Measurements from ENCODE around the gene GGCT.
"Not testable (repeated sequence)": the region's sequence is repeated elsewhere in the genome, so short reads cannot be mapped to it uniquely, and the experiment has no call there.

DNA sequence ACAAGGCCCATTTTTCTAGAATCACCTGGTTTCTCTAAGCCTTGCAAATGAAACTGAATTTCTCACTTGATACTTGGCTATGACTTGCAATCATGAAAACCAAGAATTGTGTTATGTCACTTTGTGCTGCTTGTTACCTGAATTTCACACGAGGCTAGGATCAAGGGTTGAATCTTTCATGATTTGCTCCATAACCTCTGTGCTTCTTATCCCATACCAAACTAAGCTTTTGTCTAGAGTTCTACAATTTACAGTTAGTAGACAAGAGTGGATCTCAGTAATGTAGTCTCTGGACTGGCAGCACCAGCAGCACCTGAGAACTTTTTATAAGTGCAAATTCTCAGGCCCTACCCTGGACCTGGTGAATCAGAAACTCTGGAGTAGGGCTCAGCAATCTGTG is 22.7 kb upstream of the GGCT start:
- TF ChIP-seq, protein P1, sequence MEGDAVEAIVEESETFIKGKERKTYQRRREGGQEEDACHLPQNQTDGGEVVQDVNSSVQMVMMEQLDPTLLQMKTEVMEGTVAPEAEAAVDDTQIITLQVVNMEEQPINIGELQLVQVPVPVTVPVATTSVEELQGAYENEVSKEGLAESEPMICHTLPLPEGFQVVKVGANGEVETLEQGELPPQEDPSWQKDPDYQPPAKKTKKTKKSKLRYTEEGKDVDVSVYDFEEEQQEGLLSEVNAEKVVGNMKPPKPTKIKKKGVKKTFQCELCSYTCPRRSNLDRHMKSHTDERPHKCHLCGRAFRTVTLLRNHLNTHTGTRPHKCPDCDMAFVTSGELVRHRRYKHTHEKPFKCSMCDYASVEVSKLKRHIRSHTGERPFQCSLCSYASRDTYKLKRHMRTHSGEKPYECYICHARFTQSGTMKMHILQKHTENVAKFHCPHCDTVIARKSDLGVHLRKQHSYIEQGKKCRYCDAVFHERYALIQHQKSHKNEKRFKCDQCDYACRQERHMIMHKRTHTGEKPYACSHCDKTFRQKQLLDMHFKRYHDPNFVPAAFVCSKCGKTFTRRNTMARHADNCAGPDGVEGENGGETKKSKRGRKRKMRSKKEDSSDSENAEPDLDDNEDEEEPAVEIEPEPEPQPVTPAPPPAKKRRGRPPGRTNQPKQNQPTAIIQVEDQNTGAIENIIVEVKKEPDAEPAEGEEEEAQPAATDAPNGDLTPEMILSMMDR (IDR thresholded peaks at IDR 0.05) = not testable (repeated sequence)
- TF ChIP-seq POLR2AphosphoS5, POLR2A (IDR thresholded peaks at IDR 0.05): not testable (repeated sequence)
